Natural killer cell (primary cell): ENCODE data around the gene POLG. TPM values are rescaled to one million over a fixed set of nuclear protein-coding genes. Genes with fewer than 3 reads are reported as not detected.

Source experiments
- ATAC-seq, 3 donors: fragments of 150-1000 bp in 2 of 3; fragments of 200-7000 bp in 1 of 3; cut with Tn5 transposase; 1 replicate in 1 of 3; 2 replicates in 2 of 3; pipeline ENCODE4 v1.10.0; 2021; ENCODE audit warnings: mild to moderate bottlenecking in 2 of 3, moderate library complexity in 2 of 3
- DNase-seq, 2 donors: peaks; one replicate each; pipeline versions ENCODE4 v3.0.0 to v3.0.0-alpha.2; 2013 to 2021; ENCODE audit warnings: mixed read lengths in 1 of 2
- H3K27ac ChIP-seq: one replicate; pipeline ENCODE4 v1.5.1; 2013; ENCODE audit warnings: mild to moderate bottlenecking, low read length
- H3K27me3 ChIP-seq: one replicate; pipeline ENCODE4 v1.6.1; 2013; ENCODE audit warnings: low read length; ENCODE audit not compliant: control insufficient read depth, insufficient read depth
- H3K36me3 ChIP-seq: one replicate; pipeline ENCODE4 v1.6.1; 2013; ENCODE audit warnings: low read length; ENCODE audit not compliant: control insufficient read depth, insufficient read depth
- H3K4me1 ChIP-seq: one replicate; pipeline ENCODE4 v1.6.1; 2013; ENCODE audit warnings: low read length; ENCODE audit not compliant: control insufficient read depth, insufficient read depth
- H3K4me3 ChIP-seq: one replicate; pipeline ENCODE4 v1.5.1; 2013; ENCODE audit warnings: low read length
- H3K9me3 ChIP-seq: one replicate; pipeline ENCODE4 v1.6.1; 2013; ENCODE audit warnings: low read length; ENCODE audit not compliant: control insufficient read depth, insufficient read depth
- H3K27ac Mint-ChIP-seq, 2 donors: one replicate each; pipeline ENCODE4 v1.8.0; 2022; ENCODE audit warnings: mild to moderate bottlenecking in 2 of 2, mixed read lengths in 2 of 2, moderate library complexity in 1 of 2
- H3K27me3 Mint-ChIP-seq, 2 donors: one replicate each; pipeline ENCODE4 v1.8.0; 2022; ENCODE audit warnings: low read depth in 2 of 2, mixed read lengths in 2 of 2
- H3K36me3 Mint-ChIP-seq: one replicate; pipeline ENCODE4 v1.8.0; 2022; ENCODE audit warnings: mixed read lengths
- H3K4me1 Mint-ChIP-seq, 2 donors: one replicate each; pipeline ENCODE4 v1.8.0; 2022; ENCODE audit warnings: mixed read lengths in 2 of 2
- H3K4me3 Mint-ChIP-seq: one replicate; pipeline ENCODE4 v1.8.0; 2022; ENCODE audit warnings: mild to moderate bottlenecking, moderate library complexity, mixed read lengths
- H3K9me3 Mint-ChIP-seq, 2 donors: one replicate each; pipeline ENCODE4 v1.8.0; 2022; ENCODE audit warnings: mixed read lengths in 2 of 2
- WGBS: methylation state at CpG from one replicate; pipeline ENCODE4 v1.1.7; 2013; ENCODE audit warnings: missing lambda C conversion rate; ENCODE audit not compliant: insufficient coverage; 5-methylcytosine and 5-hydroxymethylcytosine counted together
- intact Hi-C: fragments of 100-400 bp; cut with micrococcal nuclease; formaldehyde crosslinking; loops from one replicate; pipeline ENCODE4 v1.14.2; 2022
- total RNA-seq, 4 donors: library from RNA; stranded (reverse); fragments of 120-200 nt in 1 of 4; gene quantifications; one replicate each; pipeline versions ENCODE4 v1.2.3 to v1.2.4, GENCODE V29; 2013 to 2022
- TF ChIP-seq, protein P1 (sequence below): fragments of 200-600 bp; IDR thresholded peaks from one replicate; pipeline ENCODE4 v1.8.0; 2022; ENCODE audit warnings: antibody characterized with exemption

POLG gene
- total RNA-seq, 3 donors from 2014 or later (not counting 1 experiment from before 2014, with no cell fraction given) = 205 to 253 (median 238) TPM

DNA sequence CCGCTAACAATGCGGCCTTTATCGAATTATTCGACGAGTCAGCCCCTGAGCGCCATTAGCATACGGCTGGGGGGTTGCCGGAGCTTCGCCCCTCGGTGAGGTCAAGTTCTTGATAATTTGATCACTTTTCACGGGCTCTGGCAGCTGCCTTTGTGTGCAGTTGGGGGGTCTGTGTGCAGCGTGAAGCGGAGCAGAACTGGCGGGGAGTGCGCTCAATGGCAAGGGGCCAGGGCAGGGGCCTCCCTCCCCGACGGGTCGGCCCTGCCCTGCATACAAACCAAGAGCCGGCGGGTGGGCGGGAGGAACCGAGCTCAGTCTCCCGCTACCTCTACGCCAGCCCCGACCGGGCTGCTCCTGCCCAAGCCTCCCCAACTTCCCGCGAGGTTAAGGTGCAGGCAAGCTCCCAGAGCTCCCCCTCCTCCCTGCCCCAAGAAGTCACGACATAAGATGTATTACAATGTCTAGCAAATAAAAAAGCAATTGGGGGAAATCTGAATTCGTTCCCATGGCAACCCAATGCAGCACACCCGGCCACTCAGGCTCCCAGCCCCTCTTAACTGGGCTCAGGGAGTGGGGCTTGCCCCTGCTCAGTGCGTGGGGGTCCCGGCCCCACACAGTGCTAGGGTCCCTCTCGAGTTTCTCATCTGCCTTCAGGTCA lies 34.1 kb upstream of the POLG start:
- ATAC-seq (no peak), DNase-seq (no peak)
- 4% methylated on average over 34 of the region's 34 CpGs for WGBS
- H3K27me3 Mint-ChIP-seq = peaks cover 54 to 61% of the 10 kb centered on the region in 2 donors
- Histone ChIP-seq H3K27me3 (peaks cover 76% of the 10 kb centered on the region), H3K9me3 (no peaks in the 10 kb centered on the region), H3K36me3 (no peaks in the 10 kb centered on the region), H3K4me1 (peaks cover 23% of the 10 kb centered on the region), H3K27ac (no peak overlapping the region), H3K4me3 (no peak overlapping the region)
- H3K27ac Mint-ChIP-seq = no peak overlapping the region
- no peaks in the 10 kb centered on the region for H3K9me3 Mint-ChIP-seq
- intact Hi-C loops = no loop called here
- H3K36me3 Mint-ChIP-seq = no peaks in the 10 kb centered on the region
- H3K4me1 Mint-ChIP-seq = peaks cover 0 to 10% of the 10 kb centered on the region in 2 donors
- TF ChIP-seq, protein P1, sequence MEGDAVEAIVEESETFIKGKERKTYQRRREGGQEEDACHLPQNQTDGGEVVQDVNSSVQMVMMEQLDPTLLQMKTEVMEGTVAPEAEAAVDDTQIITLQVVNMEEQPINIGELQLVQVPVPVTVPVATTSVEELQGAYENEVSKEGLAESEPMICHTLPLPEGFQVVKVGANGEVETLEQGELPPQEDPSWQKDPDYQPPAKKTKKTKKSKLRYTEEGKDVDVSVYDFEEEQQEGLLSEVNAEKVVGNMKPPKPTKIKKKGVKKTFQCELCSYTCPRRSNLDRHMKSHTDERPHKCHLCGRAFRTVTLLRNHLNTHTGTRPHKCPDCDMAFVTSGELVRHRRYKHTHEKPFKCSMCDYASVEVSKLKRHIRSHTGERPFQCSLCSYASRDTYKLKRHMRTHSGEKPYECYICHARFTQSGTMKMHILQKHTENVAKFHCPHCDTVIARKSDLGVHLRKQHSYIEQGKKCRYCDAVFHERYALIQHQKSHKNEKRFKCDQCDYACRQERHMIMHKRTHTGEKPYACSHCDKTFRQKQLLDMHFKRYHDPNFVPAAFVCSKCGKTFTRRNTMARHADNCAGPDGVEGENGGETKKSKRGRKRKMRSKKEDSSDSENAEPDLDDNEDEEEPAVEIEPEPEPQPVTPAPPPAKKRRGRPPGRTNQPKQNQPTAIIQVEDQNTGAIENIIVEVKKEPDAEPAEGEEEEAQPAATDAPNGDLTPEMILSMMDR = no peak
- no peak overlapping the region for H3K4me3 Mint-ChIP-seq

GRCh38 chr15:89367485-89368451 lies 33.1 kb upstream of the POLG start:
- H3K27ac Mint-ChIP-seq = no peak overlapping the region
- H3K27me3 Mint-ChIP-seq = peaks cover 59 to 68% of the 10 kb centered on the region in 2 donors
- H3K4me3 ChIP-seq = no peak overlapping the region
- WGBS = 8% methylated on average over 86 of the region's 90 CpGs
- no peaks in the 10 kb centered on the region for H3K9me3 ChIP-seq
- peak overlapping the region; percentile 50 for H3K4me3 Mint-ChIP-seq
- H3K27me3 ChIP-seq = peaks cover 72% of the 10 kb centered on the region
- H3K36me3 ChIP-seq = no peaks in the 10 kb centered on the region
- H3K36me3 Mint-ChIP-seq = no peaks in the 10 kb centered on the region
- TF ChIP-seq, protein P1 = no peak
- H3K4me1 ChIP-seq = peaks cover 23% of the 10 kb centered on the region
- H3K4me1 Mint-ChIP-seq = peaks cover 0 to 10% of the 10 kb centered on the region in 2 donors
- no peak overlapping the region for H3K27ac ChIP-seq
- peak in 1 of 3 donors; percentile 41 for ATAC-seq
- intact Hi-C loops = no loop called here
- H3K9me3 Mint-ChIP-seq = no peaks in the 10 kb centered on the region
- DNase-seq = no peak

- intact Hi-C loops = no loop called here
- H3K4me1 ChIP-seq = peaks cover 28% of the 10 kb centered on the region
- DNase-seq (no peak), ATAC-seq (no peak)
- H3K4me1 Mint-ChIP-seq = peaks cover 0 to 11% of the 10 kb centered on the region in 2 donors
- no peak overlapping the region for H3K27ac Mint-ChIP-seq
- H3K27ac ChIP-seq = no peak overlapping the region
- H3K36me3 Mint-ChIP-seq = no peaks in the 10 kb centered on the region
- H3K4me3 Mint-ChIP-seq = peak overlapping the region; percentile 50
- H3K4me3 ChIP-seq = no peak overlapping the region
- TF ChIP-seq, protein P1 = no peak
- 23% methylated on average over 18 of the region's 21 CpGs for WGBS
- H3K27me3 Mint-ChIP-seq = peaks cover 52 to 67% of the 10 kb centered on the region in 2 donors
- no peaks in the 10 kb centered on the region for H3K9me3 Mint-ChIP-seq
- H3K9me3 ChIP-seq = no peaks in the 10 kb centered on the region
- peaks cover 69% of the 10 kb centered on the region for H3K27me3 ChIP-seq
- no peaks in the 10 kb centered on the region for H3K36me3 ChIP-seq
Measured at GRCh38 chr15:89366656-89367393, 32.2 kb upstream of the POLG start.
